ENCODE measurements around the gene IFNA6.
"Not testable (repeated sequence)": the region's sequence is repeated elsewhere in the genome, so short reads cannot be mapped to it uniquely, and the experiment has no call there.

The IFNA6 gene

DNA sequence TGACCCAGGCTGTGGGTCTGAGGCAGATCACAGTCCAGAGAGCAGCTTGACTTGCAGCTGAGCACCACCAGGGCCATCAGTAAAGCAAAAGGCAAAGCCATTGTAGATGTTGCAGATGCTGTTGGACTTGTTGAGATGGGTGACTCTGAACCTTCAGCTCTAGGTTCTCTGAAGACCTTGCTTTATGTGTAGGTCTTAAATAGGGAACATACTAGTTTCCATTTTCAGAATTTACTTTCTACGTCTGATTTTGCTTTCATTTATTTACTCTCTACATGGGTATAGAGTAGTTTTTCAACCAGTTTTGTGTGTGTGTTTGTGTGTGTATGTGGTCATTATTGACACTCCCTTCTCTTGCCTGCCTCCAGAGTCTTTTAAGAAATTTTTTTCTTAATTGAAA lies at the start of gene IFNA6:
Gene IFNA6, minus strand, starts transcription at position 101 of the 400 bp plus-strand sequence. Its CDS starts 0 bp downstream, at position 101.
- no peak for DNase-seq

DNA sequence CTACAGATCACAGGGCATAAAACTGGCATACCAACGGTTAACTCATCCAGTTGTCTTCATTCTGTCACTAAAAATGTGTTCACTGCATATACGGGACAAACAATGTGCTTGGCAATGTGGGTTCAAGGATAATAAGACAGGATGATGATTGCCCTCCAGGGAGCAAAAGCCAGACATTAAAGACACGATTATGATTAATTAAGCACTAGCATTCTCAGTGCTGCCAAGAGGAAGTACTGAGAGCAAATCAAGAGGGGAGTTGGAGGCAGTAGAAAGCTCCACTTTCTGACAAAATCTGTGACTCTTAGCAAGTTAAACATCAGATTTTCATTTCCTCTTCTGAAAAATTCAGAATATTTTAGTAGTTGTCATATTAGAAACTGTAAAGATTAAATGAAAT lies 49.3 kb upstream of the IFNA6 start:
- no peak for DNase-seq

DNA sequence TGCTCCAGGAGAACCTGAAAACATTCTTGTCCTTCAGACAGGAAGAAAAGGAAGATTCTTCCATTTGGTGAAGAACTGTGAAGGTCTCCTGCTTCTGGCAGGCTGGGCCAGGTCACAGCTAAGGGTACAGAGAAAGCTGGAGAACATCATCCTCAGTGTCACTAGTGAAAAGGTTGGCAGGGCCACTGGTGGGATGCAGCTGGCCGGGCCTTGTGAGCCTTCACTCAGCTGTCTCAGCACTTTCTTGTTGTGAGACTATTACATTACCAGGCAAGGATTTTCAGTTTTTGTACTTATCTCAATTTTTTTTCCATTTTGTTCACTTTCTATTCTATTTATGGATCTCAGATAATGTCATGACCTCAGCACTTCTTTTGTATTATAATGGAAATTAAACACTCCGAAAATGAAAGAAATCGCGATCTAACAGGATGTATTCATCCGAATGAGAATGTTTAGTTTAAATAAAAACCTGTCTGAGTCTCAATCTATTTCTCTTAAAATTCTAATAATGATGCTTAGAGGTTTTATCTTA lies 48.3 kb upstream of the IFNA6 start:
- DNase-seq = no peak

DNA sequence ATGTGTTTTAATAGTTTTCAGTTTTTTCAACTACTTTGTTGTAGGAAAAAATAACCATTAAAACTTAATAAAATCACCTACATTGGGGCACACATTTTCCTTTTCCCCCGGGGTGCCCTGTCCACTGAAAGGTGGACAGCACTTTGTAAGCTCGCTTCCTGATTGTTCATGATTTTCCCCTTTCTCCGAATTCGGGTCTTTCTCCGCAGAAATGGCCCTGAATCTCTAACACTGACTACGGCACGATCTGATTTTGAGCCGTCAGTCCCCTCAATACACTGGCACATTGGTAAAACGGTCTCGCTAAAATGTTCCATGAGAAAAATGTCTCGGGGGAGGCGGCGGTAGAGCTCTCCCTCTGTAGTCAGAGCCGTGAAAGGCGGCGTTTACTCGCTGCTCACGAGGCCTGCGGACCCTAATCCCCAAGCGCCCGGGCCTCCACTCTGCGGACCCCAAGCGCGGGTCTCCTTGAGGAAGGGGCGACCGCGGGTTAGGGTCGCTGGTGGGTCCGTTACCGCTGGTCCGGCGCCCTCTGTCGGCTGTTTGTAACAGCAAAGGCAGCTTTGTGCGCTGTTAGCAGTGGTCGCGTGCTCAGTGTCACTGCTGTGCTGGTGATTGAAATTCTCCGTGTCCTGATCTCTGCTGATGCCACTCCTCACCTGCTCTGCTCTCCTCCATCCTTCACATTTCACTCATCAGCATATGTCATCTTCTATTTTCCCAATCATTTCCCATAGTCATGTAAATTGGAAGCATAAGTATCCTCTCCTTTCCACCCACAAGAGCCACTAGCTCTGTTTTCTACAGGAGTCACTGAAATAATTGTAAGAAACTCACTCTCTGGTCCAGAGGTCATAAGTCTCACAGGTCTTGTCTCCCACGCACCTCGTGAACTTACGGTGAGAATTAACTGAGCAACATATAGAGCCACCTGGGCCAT lies 45.4 kb upstream of the IFNA6 start:
- DNase-seq = peak; percentile 55 to 61

DNA sequence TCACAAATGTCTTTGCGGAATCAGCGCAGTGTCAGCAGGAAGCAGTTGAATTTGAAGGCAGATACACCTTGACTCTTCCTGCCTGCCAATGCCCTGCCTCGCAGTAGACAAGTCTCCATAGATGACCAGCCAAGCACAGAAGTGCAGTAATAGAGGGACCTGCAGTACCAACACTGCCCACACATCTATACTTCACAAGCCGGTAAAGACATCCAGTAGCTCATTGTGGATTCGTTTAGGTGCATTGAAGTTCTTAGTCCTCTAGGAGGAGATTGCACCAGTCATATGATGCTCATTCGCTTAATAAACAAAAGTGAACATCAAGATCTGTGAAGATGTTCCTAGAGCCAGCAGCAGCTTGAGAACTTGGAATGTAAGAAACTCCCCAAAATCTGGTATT lies 41.6 kb upstream of the IFNA6 start:
- no peak for DNase-seq

DNA sequence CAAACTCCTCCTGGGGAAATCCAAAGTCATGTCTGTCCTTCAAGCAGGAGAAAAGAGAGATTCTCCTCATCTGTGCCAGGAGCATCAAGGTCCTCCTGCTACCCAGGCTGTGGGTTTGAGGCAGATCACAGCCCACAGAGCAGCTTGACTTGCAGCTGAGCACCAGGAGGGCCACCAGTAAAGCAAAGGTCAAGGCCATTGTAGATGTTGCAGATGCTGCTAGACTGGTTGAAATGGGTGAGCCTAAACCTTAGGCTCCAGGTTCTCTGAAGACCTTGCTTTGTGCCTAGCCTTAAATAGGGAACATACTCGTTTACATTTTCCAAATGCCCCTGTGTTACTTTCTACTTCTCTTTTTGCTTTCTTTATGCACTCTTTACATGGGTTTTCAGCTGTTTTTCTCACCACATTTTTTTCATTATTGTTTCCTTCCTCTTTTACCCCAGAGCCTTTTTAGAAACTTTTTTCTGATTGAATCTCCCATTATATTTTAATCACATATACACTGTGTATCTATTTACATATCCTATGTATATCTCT lies 34.5 kb upstream of the IFNA6 start, which contains the start of gene IFNA2:
Gene IFNA2, minus strand, starts transcription at position 268 of the 540 bp plus-strand sequence. Its CDS starts 69 bp downstream, at position 199.
- DNase-seq = no peak

DNA sequence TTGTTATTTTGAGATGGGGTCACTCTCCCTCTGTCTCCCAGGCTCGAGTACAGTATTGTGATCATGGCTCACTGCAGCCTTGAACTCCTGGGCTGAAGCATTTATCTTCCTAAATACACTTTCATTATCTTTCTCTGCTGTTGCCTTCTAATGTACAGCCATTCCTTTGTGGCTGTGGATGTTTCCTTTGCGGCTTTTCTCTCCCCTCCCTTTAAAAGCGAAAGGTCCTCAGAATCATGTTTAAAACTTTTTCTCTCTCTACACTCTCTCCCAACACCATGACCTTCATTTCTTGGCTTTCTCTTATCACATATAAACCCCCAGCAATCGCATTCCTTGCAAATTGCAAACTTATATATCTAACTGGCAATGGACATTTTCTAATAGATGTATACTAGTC lies 32.9 kb upstream of the IFNA6 start:
- DNase-seq = no peak

DNA sequence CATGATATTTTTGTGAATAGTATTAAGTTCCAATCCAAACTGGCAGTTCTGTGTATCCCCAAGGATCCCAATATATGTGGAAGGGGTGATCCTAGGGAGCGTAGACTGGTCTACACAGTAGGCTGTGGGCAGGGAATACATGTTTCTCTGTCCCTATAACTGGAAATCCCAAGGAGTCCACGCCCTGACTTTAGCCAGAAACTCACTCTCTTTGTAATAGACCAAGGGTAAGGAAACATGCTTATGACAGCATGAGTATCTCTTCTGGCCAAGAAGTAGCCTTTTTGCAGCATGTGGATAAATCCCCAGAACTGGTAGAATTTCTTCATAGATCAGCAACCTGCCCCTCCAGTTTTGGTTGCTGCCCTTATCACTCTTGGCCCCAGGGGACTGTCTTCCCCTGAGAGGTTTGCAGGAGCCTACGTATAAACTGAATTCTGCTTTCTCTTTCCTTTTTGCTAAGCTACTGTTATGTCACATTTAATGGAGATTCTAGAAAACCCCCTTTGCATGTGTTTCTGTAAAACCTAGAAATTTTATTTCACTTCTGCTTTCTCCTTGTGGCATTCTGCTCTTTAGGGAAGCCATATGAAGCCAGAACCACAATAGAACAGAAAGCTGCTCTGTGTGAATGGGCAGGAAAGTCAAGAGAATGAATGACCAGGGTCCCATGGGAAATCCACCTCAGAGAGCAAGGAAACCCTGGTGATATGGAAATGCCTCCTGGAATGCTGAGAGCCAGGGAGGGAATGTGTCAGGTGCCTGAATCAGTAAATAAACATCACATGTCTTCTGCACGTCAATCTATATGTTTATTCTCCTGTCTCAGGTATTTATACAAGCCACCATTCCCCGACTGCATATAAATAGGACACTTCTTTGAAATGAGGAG lies 31.0 kb upstream of the IFNA6 start:
- DNase-seq = no peak

DNA sequence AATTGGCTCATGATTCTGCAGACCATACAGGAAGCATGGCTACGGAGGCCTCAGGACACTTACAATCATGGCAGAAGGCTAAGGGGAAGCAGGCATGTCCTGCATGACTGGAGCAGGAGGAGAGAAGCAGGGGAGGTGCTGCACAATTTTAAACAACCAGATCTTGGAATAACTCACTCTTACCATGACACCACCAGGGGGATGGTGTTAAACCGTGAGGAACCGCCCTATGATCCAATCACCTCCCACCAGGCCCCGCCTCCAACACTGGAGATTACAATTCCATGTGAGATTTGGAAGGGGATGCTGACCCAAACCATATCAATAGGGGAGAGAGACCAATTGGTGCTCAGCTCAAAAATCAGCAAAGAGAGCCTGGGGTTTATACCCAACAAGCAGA lies 20.8 kb upstream of the IFNA6 start:
- DNase-seq = not testable (repeated sequence)

DNA sequence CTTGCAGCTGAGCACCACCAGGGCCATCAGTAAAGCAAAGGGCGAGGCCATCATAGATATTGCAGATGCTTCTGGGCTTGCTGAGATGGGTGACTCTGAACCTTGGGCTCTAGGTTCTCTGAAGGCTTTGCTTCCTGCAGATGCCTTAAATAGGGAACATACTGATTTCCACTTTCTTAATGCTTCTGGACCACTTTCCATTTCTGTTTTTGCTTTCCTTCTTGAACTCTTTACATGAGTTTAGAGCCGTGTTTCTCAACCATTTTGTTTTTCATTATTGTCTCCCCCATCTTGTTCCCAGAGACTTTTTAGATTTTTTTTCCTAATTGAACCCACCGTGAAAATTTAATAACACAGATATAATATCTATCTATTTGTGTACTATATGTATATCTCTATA lies 17.3 kb upstream of the IFNA6 start, which contains the start of gene IFNA13:
Gene IFNA13, minus strand, starts transcription at position 101 of the 400 bp plus-strand sequence. Its CDS starts 47 bp downstream, at position 54.
- no peak for DNase-seq

DNA sequence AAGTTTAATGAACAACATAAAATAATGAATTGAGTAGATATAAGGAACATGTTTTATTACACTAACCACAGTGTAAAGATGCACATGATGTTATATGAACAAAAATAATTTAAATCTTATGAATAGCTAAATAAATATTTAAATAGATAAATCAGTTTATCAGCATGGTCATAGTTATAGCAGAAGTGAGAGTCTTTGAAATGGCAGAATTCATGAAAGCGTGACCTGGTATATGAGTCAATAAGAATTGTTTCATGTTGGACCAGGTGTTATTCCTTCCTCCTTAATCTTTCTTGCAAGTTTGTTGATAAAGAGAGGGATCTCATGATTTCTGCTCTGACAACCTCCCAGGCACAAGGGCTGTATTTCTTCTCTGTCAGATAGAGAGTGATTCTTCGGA lies 16.5 kb upstream of the IFNA6 start:
- not testable (repeated sequence) for DNase-seq

DNA sequence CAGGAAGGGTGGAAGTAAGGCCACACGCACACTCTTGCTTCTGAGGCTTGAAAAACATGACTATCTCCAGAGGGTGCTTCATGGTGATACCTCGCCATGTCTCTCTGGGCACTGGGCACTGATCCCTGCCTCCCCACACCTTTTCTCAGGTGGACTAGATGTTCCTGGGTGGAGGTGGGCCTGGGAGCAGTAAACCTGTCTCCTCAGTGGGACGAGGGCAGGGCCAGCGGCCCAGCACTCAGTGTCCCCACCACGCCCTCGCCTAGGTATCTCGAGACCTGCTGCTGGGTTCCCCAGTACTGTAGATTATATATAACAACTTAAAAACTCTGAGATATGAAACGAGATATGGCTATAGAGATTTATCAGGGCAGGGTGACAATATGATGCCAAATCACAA lies 11.6 kb upstream of the IFNA6 start:
- DNase-seq = no peak

DNA sequence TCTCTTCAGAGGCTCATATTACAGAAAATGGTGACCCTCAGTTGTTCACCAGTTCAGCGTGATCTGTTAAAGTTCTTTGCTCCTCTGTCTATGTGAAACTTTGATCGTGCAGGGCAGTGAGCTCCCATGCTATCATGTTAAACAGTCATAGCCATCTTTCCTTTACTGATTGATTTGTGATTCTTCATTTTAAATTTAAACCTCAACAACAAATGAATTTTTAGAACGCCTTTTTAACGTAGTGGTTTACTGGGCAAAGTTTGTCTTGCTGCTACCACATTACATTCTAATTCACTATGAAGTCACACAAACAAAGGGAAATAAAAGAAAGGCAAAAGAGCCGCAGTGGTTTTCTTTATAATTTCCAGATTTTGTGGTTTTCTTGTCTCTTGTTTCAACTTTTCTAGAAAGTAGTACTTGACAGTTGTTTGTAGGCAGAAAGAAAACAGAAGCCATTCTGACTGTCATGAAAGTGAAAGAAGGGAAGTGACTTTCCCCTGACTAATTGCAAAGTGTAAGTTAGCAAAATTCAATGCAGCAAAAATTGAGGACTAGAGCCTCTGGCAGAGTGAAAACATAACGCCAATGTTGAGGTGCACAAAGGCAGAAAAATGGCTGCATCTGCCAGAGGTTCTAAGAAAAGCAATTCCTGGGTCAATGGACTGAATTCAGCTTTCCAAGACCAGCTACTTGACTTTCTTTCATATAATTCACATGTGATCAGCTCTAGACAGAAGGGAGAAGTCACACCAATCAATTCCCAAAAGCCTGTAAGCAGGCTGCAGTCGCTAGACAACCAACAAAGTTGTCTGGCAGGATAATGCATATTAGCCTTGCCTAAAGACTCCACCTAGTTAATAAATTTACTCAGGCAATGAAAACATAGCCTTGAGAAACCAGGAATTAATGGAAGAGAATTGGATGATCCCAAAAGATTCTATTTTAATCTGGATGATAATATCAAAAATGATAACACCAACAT lies 7.1 kb upstream of the IFNA6 start:
- no peak for DNase-seq

DNA sequence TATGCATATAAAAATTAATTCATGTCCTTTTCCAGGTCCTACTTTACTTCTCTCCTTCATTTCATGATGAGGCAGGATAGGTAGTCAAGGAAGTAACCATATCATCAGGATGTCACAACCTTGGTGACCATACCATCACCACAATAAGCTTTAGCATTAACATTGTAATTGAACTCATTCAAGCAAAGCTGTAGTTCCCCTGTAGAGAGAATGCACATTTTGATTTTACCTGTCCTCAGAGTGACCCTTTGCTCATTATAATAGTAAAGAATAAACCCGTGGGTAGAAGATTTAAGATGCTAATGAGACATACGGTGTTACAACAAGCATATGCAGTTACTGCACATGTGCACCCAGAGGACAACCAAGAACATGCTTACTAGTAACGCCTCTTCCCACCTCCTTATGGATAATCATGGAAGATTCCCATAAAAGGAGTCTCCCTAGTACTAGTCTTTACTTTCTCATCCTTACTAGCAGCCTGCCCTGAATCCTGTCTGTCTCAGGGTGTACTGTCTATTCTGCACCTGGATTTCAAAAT lies 2.2 kb downstream of the IFNA6 start:
- DNase-seq = no peak

DNA sequence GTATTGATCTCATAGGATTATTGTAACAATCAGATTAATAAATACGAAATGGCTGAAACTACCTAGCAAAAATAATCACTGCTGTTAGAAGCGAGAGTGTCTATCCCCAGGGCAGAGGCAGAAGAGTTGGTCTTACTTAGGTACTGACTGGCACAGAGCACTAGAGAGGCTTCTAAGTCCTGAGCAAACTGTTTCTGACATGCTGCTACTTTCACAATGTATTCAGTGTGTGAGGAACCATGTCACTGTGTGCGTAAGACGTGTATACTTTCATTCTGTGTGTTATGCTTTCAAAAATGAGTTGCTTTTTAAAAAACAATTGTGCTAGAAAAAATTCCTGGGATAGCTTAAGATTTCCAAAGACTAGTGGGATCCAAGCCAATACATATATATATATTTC lies 10.0 kb downstream of the IFNA6 start:
- DNase-seq = no peak

DNA sequence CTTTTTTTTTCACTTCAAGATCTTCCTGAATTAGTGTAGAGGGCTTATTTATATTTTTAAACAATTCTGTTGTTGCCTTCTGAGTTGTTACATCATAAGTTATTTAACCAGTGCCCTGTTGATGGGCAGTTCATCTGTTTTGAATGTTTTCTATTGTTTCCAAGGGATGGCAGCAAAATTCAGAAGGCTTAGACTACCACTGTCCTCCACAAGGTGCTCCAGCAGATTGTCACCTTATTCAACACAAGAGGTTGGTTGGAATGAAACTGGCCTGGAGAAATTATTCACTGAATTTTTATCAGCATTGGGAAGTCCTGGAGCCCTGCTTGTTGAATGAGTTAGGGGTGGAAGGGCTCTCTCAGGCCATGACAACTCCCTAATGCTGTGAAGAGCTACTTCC lies 14.2 kb downstream of the IFNA6 start:
- no peak for DNase-seq

DNA sequence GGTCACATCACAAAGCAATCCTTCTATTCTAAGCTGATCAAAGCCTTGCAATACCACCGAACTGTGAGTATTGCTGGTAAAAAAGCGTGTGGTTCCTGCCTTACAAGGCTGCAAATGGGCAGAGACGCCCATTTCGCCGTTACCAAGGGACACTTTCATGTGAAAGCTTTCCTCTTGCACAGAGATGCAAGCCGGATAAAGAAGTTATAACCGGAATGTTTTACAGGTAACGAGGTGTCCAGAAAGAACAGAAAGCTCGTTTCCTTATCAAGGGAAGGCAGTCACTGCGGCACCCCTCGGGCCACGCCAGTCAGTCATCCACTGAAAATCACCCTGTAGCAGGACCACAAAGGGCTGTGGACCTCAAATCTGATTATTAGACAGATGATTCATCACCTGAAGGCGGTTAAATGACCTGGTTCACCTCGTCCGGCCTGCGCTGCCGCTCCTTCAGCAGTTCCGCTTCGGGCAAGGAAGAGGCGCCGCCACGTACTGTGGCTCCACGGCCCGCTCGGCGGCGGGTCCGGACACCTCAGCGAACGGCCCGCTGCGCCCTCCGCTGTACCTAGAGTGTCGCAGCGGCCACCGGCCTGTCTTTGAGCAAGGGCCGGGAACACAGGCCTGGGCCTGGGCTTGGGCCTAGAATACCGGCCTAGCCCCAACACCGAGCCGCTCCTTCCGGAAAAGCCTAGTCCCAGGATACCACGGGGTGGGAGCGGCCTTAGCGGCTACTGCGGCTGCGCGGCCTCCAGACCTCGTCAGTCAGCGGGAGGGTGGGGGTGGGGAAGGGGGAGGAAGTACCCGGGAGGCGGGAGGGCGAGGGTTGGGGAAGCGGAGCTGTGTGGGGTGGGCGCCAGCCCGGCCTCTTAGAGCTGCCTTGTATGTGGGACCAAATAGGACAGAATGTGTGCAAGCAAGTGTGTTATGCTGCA lies 15.7 kb downstream of the IFNA6 start, which contains the start of gene KLHL9:
Gene KLHL9, minus strand, starts transcription at position 704 of the 932 bp plus-strand sequence. Its CDS starts 545 bp downstream, at position 159.
- DNase-seq = peak; percentile 83 to 89

DNA sequence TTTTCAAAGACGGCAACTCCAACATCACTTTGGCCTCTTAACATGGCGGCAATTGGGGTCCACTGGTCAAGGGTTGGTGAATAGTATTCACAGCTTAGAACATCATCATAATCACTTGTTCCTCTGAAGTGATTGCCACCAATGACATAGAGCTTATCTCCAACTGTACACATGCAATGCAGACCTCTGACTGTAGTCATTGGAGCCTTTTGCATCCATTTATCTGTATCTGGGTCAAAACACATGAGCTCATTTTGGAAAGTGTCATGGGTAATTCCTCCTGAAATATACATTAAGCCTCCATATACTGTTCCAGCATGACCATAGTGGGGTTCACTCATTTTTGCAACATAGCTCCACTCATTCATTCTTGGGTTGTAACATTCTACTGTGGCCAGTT lies 17.5 kb downstream of the IFNA6 start:
- DNase-seq = no peak

DNA sequence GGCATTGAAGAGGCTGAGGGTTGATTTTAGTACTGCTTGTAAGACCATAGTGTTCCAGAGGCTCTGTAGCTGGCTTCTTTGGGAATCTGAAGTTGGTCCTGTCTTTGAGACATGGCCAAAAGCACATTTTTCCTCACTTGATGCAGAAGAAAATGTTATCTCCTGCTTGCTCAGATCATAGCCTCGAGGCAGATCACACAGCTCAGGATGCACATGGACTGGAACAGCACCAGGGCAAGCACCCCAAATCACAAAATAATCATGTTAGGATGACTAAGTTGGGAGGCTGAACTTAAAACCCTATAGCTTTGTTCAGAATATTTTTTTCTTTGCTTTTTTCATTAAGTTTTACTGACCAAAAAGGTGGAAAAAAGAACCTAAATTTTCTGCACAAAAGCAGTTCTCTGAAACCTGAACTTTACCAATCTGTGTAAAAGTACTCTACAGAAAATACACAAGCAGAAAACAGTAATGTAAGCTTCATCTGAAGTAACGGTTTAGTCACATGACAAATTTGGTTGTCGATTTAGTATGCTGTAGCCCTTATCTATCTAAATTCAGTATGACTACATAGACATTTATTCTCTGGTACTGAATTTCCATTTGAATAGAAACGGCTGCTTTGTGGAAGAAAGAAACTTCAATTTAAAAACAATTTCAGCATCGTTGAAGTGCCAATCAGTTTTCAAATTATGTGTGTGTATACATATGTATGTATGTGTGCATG lies 18.8 kb downstream of the IFNA6 start:
- DNase-seq = no peak
